ENCODE results near the gene YARS1.

DNA sequence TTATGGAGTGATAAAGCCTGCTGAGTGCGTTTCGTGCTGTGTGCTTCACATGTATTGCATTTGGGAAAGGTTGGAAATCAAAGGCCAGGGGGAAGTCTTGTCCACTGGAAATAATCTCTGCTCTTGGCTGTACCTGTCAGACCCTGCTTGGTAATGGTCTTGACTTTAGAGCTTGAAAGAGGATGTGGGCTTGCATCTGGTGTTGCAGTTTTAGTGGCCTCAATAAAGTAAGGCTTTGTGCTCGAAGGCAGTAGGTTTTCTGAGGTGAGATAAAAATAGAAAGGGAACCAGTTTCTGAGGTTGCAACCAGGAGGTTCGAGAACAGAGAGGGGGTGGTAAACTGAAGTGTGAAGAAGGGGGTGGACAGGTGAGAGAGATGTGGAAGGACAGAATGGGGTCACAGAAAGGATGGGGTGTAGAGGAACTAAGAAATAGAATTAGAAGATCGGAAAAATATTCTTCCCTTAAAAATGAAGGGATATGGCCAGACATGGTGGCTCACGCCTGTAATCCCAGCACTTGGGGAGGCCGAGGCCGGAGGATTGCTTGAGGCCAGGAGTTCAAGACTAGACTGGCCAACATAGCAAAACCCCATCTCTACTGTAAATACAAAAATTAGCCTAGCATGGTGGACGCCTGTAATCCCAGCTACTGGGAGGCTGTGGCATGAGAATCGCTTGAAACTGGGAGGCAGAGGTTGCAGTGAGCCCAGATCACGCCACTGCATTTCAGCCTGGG is 1.8 kb upstream of the YARS1 start:
- TF ChIP-seq EP300 (IDR thresholded peaks at IDR 0.05; ENCODE audit: low read depth) (no peak), POLR2A (IDR thresholded peaks at IDR 0.05) (no peak)
- TF ChIP-seq, protein P1, sequence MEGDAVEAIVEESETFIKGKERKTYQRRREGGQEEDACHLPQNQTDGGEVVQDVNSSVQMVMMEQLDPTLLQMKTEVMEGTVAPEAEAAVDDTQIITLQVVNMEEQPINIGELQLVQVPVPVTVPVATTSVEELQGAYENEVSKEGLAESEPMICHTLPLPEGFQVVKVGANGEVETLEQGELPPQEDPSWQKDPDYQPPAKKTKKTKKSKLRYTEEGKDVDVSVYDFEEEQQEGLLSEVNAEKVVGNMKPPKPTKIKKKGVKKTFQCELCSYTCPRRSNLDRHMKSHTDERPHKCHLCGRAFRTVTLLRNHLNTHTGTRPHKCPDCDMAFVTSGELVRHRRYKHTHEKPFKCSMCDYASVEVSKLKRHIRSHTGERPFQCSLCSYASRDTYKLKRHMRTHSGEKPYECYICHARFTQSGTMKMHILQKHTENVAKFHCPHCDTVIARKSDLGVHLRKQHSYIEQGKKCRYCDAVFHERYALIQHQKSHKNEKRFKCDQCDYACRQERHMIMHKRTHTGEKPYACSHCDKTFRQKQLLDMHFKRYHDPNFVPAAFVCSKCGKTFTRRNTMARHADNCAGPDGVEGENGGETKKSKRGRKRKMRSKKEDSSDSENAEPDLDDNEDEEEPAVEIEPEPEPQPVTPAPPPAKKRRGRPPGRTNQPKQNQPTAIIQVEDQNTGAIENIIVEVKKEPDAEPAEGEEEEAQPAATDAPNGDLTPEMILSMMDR (IDR thresholded peaks at IDR 0.05), result no peak

Data from transverse colon (tissue), 3 donors.